HG02938 (cell line): ENCODE data around the gene STX10.
"Not testable (repeated sequence)": the region's sequence is repeated elsewhere in the genome, so short reads cannot be mapped to it uniquely, and the experiment has no call there.

ENCODE experiments used
- ATAC-seq: cut with Tn5 transposase; IDR thresholded peaks from one replicate; pipeline ENCODE4 v1.9.1; 2021; ENCODE audit warnings: mild to moderate bottlenecking, moderate library complexity; ENCODE audit not compliant: unreplicated experiment

STX10 gene

GRCh38 chr19:13150187-13150930 is at the start of gene STX10, which contains the start of gene IER2:
TSS of gene STX10 (minus strand) at chr19:13150375. CDS start at chr19:13150173, 202 bp downstream.
TSS of gene IER2 (plus strand) at chr19:13150411. CDS start at chr19:13153187, 2,776 bp downstream.
- ATAC-seq: no peak

GRCh38 chr19:13198634-13199033 is 48.5 kb upstream of the STX10 start:
- ATAC-seq: no peak

- ATAC-seq: no peak
Observed at GRCh38 chr19:13195678-13196077, 45.5 kb upstream of the STX10 start.

GRCh38 chr19:13190781-13191540 is 40.8 kb upstream of the STX10 start:
- no peak for ATAC-seq

GRCh38 chr19:13189600-13189999 is 39.4 kb upstream of the STX10 start:
- ATAC-seq: no peak

GRCh38 chr19:13187419-13187818 is 37.2 kb upstream of the STX10 start:
- no peak for ATAC-seq

GRCh38 chr19:13186688-13187087 is 36.5 kb upstream of the STX10 start:
- ATAC-seq: not testable (repeated sequence)

- ATAC-seq: not testable (repeated sequence)
Observed at GRCh38 chr19:13185763-13186657, 35.8 kb upstream of the STX10 start.

- ATAC-seq: not testable (repeated sequence)
Observed at GRCh38 chr19:13184926-13185325, 34.8 kb upstream of the STX10 start.

- ATAC-seq: no peak
Observed at GRCh38 chr19:13181747-13182388, 31.7 kb upstream of the STX10 start.

- not testable (repeated sequence) for ATAC-seq
Observed at GRCh38 chr19:13178291-13178690, 28.1 kb upstream of the STX10 start.

GRCh38 chr19:13177584-13177983 is 27.4 kb upstream of the STX10 start:
- ATAC-seq: not testable (repeated sequence)

- no peak for ATAC-seq
Observed at GRCh38 chr19:13176345-13176744, 26.2 kb upstream of the STX10 start.

GRCh38 chr19:13173139-13173737 is 23.1 kb upstream of the STX10 start:
- no peak for ATAC-seq

- ATAC-seq: no peak
Observed at GRCh38 chr19:13172346-13173138, 22.4 kb upstream of the STX10 start.

GRCh38 chr19:13171146-13171545 is 21.0 kb upstream of the STX10 start:
- no peak for ATAC-seq

GRCh38 chr19:13169769-13170168 is 19.6 kb upstream of the STX10 start:
- ATAC-seq: no peak

GRCh38 chr19:13166151-13166550 is 16.0 kb upstream of the STX10 start:
- not testable (repeated sequence) for ATAC-seq
